MG63 (cell line): ENCODE results near the gene AGBL1. TPM values are rescaled to one million over a fixed set of nuclear protein-coding genes. Genes with fewer than 3 reads are reported as not detected.

Source experiments
- DNase-seq: peaks from one replicate; pipeline ENCODE4 v3.0.0-alpha.2; 2020
- H3K27me3 ChIP-seq: fragments of 250-450 bp; sonication (Bioruptor Pico); 2 replicates; pipeline ENCODE4 v1.5.1; 2020; ENCODE audit warnings: mild to moderate bottlenecking, moderate library complexity
- H3K36me3 ChIP-seq: fragments of 250-450 bp; sonication (Bioruptor Pico); 2 replicates; pipeline ENCODE4 v1.5.1; 2020; ENCODE audit warnings: mild to moderate bottlenecking, moderate library complexity
- H3K4me3 ChIP-seq: fragments of 250-450 bp; sonication (Bioruptor Pico); 2 replicates; pipeline ENCODE4 v1.5.1; 2020; ENCODE audit warnings: mild to moderate bottlenecking, moderate library complexity
- H3K9me3 ChIP-seq: fragments of 250-450 bp; sonication (Bioruptor Pico); 2 replicates; pipeline ENCODE4 v1.5.1; 2020; ENCODE audit warnings: mild to moderate bottlenecking, moderate library complexity
- total RNA-seq: library from RNA; depleted of rRNA; stranded (reverse); fragments of >200 nt; shearing (Covaris generic); gene quantifications from 2 replicates; pipeline ENCODE4 v1.2.3, GENCODE V29; 2014; ENCODE audit warnings: low replicate concordance

Gene AGBL1
- total RNA-seq, 1 experiment from 2014 or later, result not detected

GRCh38 chr15:86743283-86743903 lies 663.7 kb downstream of the AGBL1 start:
- Histone ChIP-seq H3K27me3 (no peaks in the 10 kb centered on the region), H3K36me3 (no peaks in the 10 kb centered on the region), H3K9me3 (no peaks in the 10 kb centered on the region), H3K4me3 (no peak overlapping the region)
- DNase-seq, result peak; percentile 22

- Histone ChIP-seq H3K9me3 (no peaks in the 10 kb centered on the region), H3K4me3 (no peak overlapping the region), H3K36me3 (no peaks in the 10 kb centered on the region), H3K27me3 (no peaks in the 10 kb centered on the region)
- DNase-seq, result no peak
These were observed 664.6 kb downstream of the AGBL1 start for GRCh38 chr15:86744198-86744780.

GRCh38 chr15:86751116-86751515 lies 671.4 kb downstream of the AGBL1 start:
- no peaks in the 10 kb centered on the region for H3K27me3 ChIP-seq
- H3K9me3 ChIP-seq, result no peaks in the 10 kb centered on the region
- DNase-seq, result no peak
- no peaks in the 10 kb centered on the region for H3K36me3 ChIP-seq
- no peak overlapping the region for H3K4me3 ChIP-seq

GRCh38 chr15:86754846-86755245 lies 675.2 kb downstream of the AGBL1 start:
- H3K36me3 ChIP-seq, result no peaks in the 10 kb centered on the region
- H3K4me3 ChIP-seq, result no peak overlapping the region
- H3K9me3 ChIP-seq, result no peaks in the 10 kb centered on the region
- no peaks in the 10 kb centered on the region for H3K27me3 ChIP-seq
- DNase-seq, result no peak

- Histone ChIP-seq H3K27me3 (peaks cover 2% of the 10 kb centered on the region; the same call in 1 of the 2 replicates), H3K36me3 (no peaks in the 10 kb centered on the region), H3K9me3 (no peaks in the 10 kb centered on the region), H3K4me3 (no peak overlapping the region)
- DNase-seq, result no peak
These were observed 677.0 kb downstream of the AGBL1 start for GRCh38 chr15:86756688-86757087.

- Histone ChIP-seq H3K4me3 (no peak overlapping the region), H3K36me3 (no peaks in the 10 kb centered on the region), H3K9me3 (no peaks in the 10 kb centered on the region), H3K27me3 (peaks cover 2% of the 10 kb centered on the region; the same call in 1 of the 2 replicates)
- no peak for DNase-seq
These were observed 680.3 kb downstream of the AGBL1 start for GRCh38 chr15:86759800-86760523.

- H3K36me3 ChIP-seq, result no peaks in the 10 kb centered on the region
- peaks cover 2% of the 10 kb centered on the region; the same call in 1 of the 2 replicates for H3K27me3 ChIP-seq
- no peak for DNase-seq
- no peak overlapping the region for H3K4me3 ChIP-seq
- no peaks in the 10 kb centered on the region for H3K9me3 ChIP-seq
These were observed 683.2 kb downstream of the AGBL1 start for GRCh38 chr15:86762874-86763273.

GRCh38 chr15:86764021-86764420 lies 684.4 kb downstream of the AGBL1 start:
- no peaks in the 10 kb centered on the region for H3K36me3 ChIP-seq
- no peak overlapping the region for H3K4me3 ChIP-seq
- H3K27me3 ChIP-seq, result peaks cover 2% of the 10 kb centered on the region; the same call in 1 of the 2 replicates

GRCh38 chr15:86765281-86765680 lies 685.6 kb downstream of the AGBL1 start:
- no peak for DNase-seq
- Histone ChIP-seq H3K36me3 (no peaks in the 10 kb centered on the region), H3K4me3 (no peak overlapping the region), H3K9me3 (no peaks in the 10 kb centered on the region), H3K27me3 (peaks cover 2% of the 10 kb centered on the region; the same call in 1 of the 2 replicates)

More at GRCh38 chr15:86764021-86764420, 684.4 kb downstream of the AGBL1 start:
- DNase-seq, result no peak
- H3K9me3 ChIP-seq, result no peaks in the 10 kb centered on the region

GRCh38 chr15:86772369-86773059 lies 692.8 kb downstream of the AGBL1 start:
- DNase-seq, result no peak
- H3K27me3 ChIP-seq, result no peaks in the 10 kb centered on the region; the same call in 1 of the 2 replicates
- no peak overlapping the region for H3K4me3 ChIP-seq
- H3K36me3 ChIP-seq, result no peaks in the 10 kb centered on the region
- no peaks in the 10 kb centered on the region for H3K9me3 ChIP-seq

- H3K9me3 ChIP-seq, result no peaks in the 10 kb centered on the region
- H3K27me3 ChIP-seq, result no peaks in the 10 kb centered on the region; the same call in 1 of the 2 replicates
- no peak overlapping the region for H3K4me3 ChIP-seq
- no peak for DNase-seq
- H3K36me3 ChIP-seq, result no peaks in the 10 kb centered on the region
These were observed 694.1 kb downstream of the AGBL1 start for GRCh38 chr15:86773736-86774135.

GRCh38 chr15:86776145-86776544 lies 696.5 kb downstream of the AGBL1 start:
- Histone ChIP-seq H3K27me3 (peaks cover 2% of the 10 kb centered on the region; the same call in 1 of the 2 replicates), H3K9me3 (no peaks in the 10 kb centered on the region), H3K36me3 (no peaks in the 10 kb centered on the region)

GRCh38 chr15:86796521-86796920 lies 716.9 kb downstream of the AGBL1 start:
- Histone ChIP-seq H3K4me3 (no peak overlapping the region), H3K36me3 (no peaks in the 10 kb centered on the region), H3K9me3 (no peaks in the 10 kb centered on the region), H3K27me3 (peaks cover 3% of the 10 kb centered on the region)
- DNase-seq, result no peak

More at GRCh38 chr15:86776145-86776544, 696.5 kb downstream of the AGBL1 start:
- H3K4me3 ChIP-seq, result no peak overlapping the region
- no peak for DNase-seq

GRCh38 chr15:86797135-86797534 lies 717.5 kb downstream of the AGBL1 start:
- peaks cover 3% of the 10 kb centered on the region for H3K27me3 ChIP-seq
- no peak overlapping the region for H3K4me3 ChIP-seq
- no peaks in the 10 kb centered on the region for H3K36me3 ChIP-seq
- no peak for DNase-seq
- no peaks in the 10 kb centered on the region for H3K9me3 ChIP-seq

GRCh38 chr15:86799226-86799625 lies 719.6 kb downstream of the AGBL1 start:
- H3K9me3 ChIP-seq, result no peaks in the 10 kb centered on the region
- no peaks in the 10 kb centered on the region for H3K36me3 ChIP-seq
- no peak overlapping the region for H3K4me3 ChIP-seq
- no peak for DNase-seq
- H3K27me3 ChIP-seq, result no peaks in the 10 kb centered on the region; the same call in 1 of the 2 replicates

- Histone ChIP-seq H3K9me3 (no peaks in the 10 kb centered on the region), H3K27me3 (peaks cover 2% of the 10 kb centered on the region; the same call in 1 of the 2 replicates), H3K4me3 (no peak overlapping the region), H3K36me3 (no peaks in the 10 kb centered on the region)
- no peak for DNase-seq
These were observed 722.6 kb downstream of the AGBL1 start for GRCh38 chr15:86802244-86802643.

GRCh38 chr15:86804406-86804805 lies 724.7 kb downstream of the AGBL1 start:
- H3K4me3 ChIP-seq, result no peak overlapping the region
- no peaks in the 10 kb centered on the region for H3K36me3 ChIP-seq
- H3K27me3 ChIP-seq, result peaks cover 2% of the 10 kb centered on the region; the same call in 1 of the 2 replicates
- H3K9me3 ChIP-seq, result no peaks in the 10 kb centered on the region
- DNase-seq, result no peak
